ENCODE results near the gene KIF16B. TPM values are rescaled to one million over a fixed set of nuclear protein-coding genes. Genes with fewer than 3 reads are reported as not detected.

The KIF16B gene
- total RNA-seq, 2 donors from 2014 or later = 3.8 to 8.8 TPM

- ATAC-seq (no peak), DNase-seq (ENCODE audit: low spot score) (no peak)
- no peaks in the 10 kb centered on the region for H3K27me3 Mint-ChIP-seq
- H3K36me3 Mint-ChIP-seq = peaks cover 6% of the 10 kb centered on the region
- H3K9me3 Mint-ChIP-seq = peaks cover 4% of the 10 kb centered on the region
- no peak overlapping the region for H3K27ac Mint-ChIP-seq
- no peak overlapping the region for H3K4me3 Mint-ChIP-seq
- H3K4me1 Mint-ChIP-seq (ENCODE audit: low read depth in 2 of 2) = no peaks in the 10 kb centered on the region
Observed at GRCh38 chr20:16407251-16408067, 165.8 kb downstream of the KIF16B start.

GRCh38 chr20:16405254-16405653 is 168.0 kb downstream of the KIF16B start:
- ATAC-seq (no peak), DNase-seq (ENCODE audit: low spot score) (no peak)
- no peaks in the 10 kb centered on the region for H3K27me3 Mint-ChIP-seq
- H3K36me3 Mint-ChIP-seq = peaks cover 5% of the 10 kb centered on the region
- H3K4me3 Mint-ChIP-seq = no peak overlapping the region
- no peaks in the 10 kb centered on the region for H3K9me3 Mint-ChIP-seq
- H3K27ac Mint-ChIP-seq = no peak overlapping the region
- H3K4me1 Mint-ChIP-seq (ENCODE audit: low read depth in 2 of 2) = no peaks in the 10 kb centered on the region

- ATAC-seq (no peak), DNase-seq (ENCODE audit: low spot score) (no peak)
- H3K4me1 Mint-ChIP-seq (ENCODE audit: low read depth in 2 of 2) = no peaks in the 10 kb centered on the region
- no peak overlapping the region for H3K4me3 Mint-ChIP-seq
- no peaks in the 10 kb centered on the region for H3K27me3 Mint-ChIP-seq
- no peaks in the 10 kb centered on the region for H3K9me3 Mint-ChIP-seq
- peaks cover 5% of the 10 kb centered on the region for H3K36me3 Mint-ChIP-seq
- H3K27ac Mint-ChIP-seq = no peak overlapping the region
Observed at GRCh38 chr20:16404640-16405039, 168.6 kb downstream of the KIF16B start.

GRCh38 chr20:16404171-16404570 is 169.1 kb downstream of the KIF16B start:
- no peak overlapping the region for H3K27ac Mint-ChIP-seq
- no peaks in the 10 kb centered on the region for H3K27me3 Mint-ChIP-seq
- ATAC-seq (no peak), DNase-seq (ENCODE audit: low spot score) (no peak)
- peaks cover 5% of the 10 kb centered on the region for H3K36me3 Mint-ChIP-seq
- H3K9me3 Mint-ChIP-seq = no peaks in the 10 kb centered on the region
- no peaks in the 10 kb centered on the region for H3K4me1 Mint-ChIP-seq (ENCODE audit: low read depth in 2 of 2)
- no peak overlapping the region for H3K4me3 Mint-ChIP-seq

- DNase-seq (ENCODE audit: low spot score) (no peak), ATAC-seq (no peak)
- H3K36me3 Mint-ChIP-seq = peaks cover 5% of the 10 kb centered on the region
- H3K4me3 Mint-ChIP-seq = no peak overlapping the region
- H3K4me1 Mint-ChIP-seq (ENCODE audit: low read depth in 2 of 2) = no peaks in the 10 kb centered on the region
- H3K27ac Mint-ChIP-seq = no peak overlapping the region
- H3K27me3 Mint-ChIP-seq = no peaks in the 10 kb centered on the region
- H3K9me3 Mint-ChIP-seq = no peaks in the 10 kb centered on the region
Observed at GRCh38 chr20:16400234-16400633, 173.0 kb downstream of the KIF16B start.

GRCh38 chr20:16399801-16400200 is 173.4 kb downstream of the KIF16B start:
- Mint-ChIP-seq H3K27ac (no peak overlapping the region), H3K4me3 (no peak overlapping the region), H3K27me3 (no peaks in the 10 kb centered on the region), H3K9me3 (no peaks in the 10 kb centered on the region), H3K4me1 (ENCODE audit: low read depth in 2 of 2) (no peaks in the 10 kb centered on the region), H3K36me3 (peaks cover 5% of the 10 kb centered on the region)
- ATAC-seq = no peak
- no peak for DNase-seq (ENCODE audit: low spot score)

- DNase-seq (ENCODE audit: low spot score) (no peak), ATAC-seq (no peak)
- Mint-ChIP-seq H3K4me1 (ENCODE audit: low read depth in 2 of 2) (no peaks in the 10 kb centered on the region), H3K36me3 (peaks cover 5% of the 10 kb centered on the region), H3K9me3 (no peaks in the 10 kb centered on the region), H3K27me3 (no peaks in the 10 kb centered on the region), H3K4me3 (no peak overlapping the region), H3K27ac (no peak overlapping the region)
Observed at GRCh38 chr20:16397086-16397485, 176.2 kb downstream of the KIF16B start.

GRCh38 chr20:16395366-16395765 is 177.9 kb downstream of the KIF16B start:
- H3K9me3 Mint-ChIP-seq = peaks cover 4% of the 10 kb centered on the region
- H3K27ac Mint-ChIP-seq = no peak overlapping the region
- H3K4me1 Mint-ChIP-seq (ENCODE audit: low read depth in 2 of 2) = no peaks in the 10 kb centered on the region
- H3K4me3 Mint-ChIP-seq = no peak overlapping the region
- DNase-seq (ENCODE audit: low spot score) = no peak
- no peaks in the 10 kb centered on the region for H3K27me3 Mint-ChIP-seq
- no peak for ATAC-seq
- peaks cover under 1% of the 10 kb centered on the region for H3K36me3 Mint-ChIP-seq

GRCh38 chr20:16394784-16395183 is 178.5 kb downstream of the KIF16B start:
- H3K27ac Mint-ChIP-seq = no peak overlapping the region
- H3K27me3 Mint-ChIP-seq = no peaks in the 10 kb centered on the region
- ATAC-seq = no peak
- no peaks in the 10 kb centered on the region for H3K4me1 Mint-ChIP-seq (ENCODE audit: low read depth in 2 of 2)
- H3K4me3 Mint-ChIP-seq = no peak overlapping the region
- no peak for DNase-seq (ENCODE audit: low spot score)
- H3K36me3 Mint-ChIP-seq = no peaks in the 10 kb centered on the region
- peaks cover 4% of the 10 kb centered on the region for H3K9me3 Mint-ChIP-seq

GRCh38 chr20:16393836-16394235 is 179.4 kb downstream of the KIF16B start:
- H3K36me3 Mint-ChIP-seq = no peaks in the 10 kb centered on the region
- H3K27me3 Mint-ChIP-seq = no peaks in the 10 kb centered on the region
- H3K27ac Mint-ChIP-seq = no peak overlapping the region
- no peak overlapping the region for H3K4me3 Mint-ChIP-seq
- H3K4me1 Mint-ChIP-seq (ENCODE audit: low read depth in 2 of 2) = no peaks in the 10 kb centered on the region
- no peak for ATAC-seq
- no peak for DNase-seq (ENCODE audit: low spot score)
- H3K9me3 Mint-ChIP-seq = peaks cover 4% of the 10 kb centered on the region

GRCh38 chr20:16393297-16393696 is 180.0 kb downstream of the KIF16B start:
- Mint-ChIP-seq H3K4me1 (ENCODE audit: low read depth in 2 of 2) (no peaks in the 10 kb centered on the region), H3K27me3 (no peaks in the 10 kb centered on the region), H3K27ac (no peak overlapping the region), H3K9me3 (peaks cover 4% of the 10 kb centered on the region), H3K4me3 (no peak overlapping the region), H3K36me3 (no peaks in the 10 kb centered on the region)
- DNase-seq (ENCODE audit: low spot score) (no peak), ATAC-seq (no peak)

- Mint-ChIP-seq H3K27ac (no peak overlapping the region), H3K4me1 (ENCODE audit: low read depth in 2 of 2) (no peaks in the 10 kb centered on the region), H3K27me3 (no peaks in the 10 kb centered on the region), H3K9me3 (peaks cover 4% of the 10 kb centered on the region), H3K36me3 (no peaks in the 10 kb centered on the region), H3K4me3 (no peak overlapping the region)
- no peak for ATAC-seq
- DNase-seq (ENCODE audit: low spot score) = no peak
Observed at GRCh38 chr20:16392346-16392745, 180.9 kb downstream of the KIF16B start.

GRCh38 chr20:16390991-16391390 is 182.3 kb downstream of the KIF16B start:
- Mint-ChIP-seq H3K4me1 (ENCODE audit: low read depth in 2 of 2) (no peaks in the 10 kb centered on the region), H3K36me3 (no peaks in the 10 kb centered on the region), H3K4me3 (no peak overlapping the region), H3K27ac (no peak overlapping the region), H3K27me3 (no peaks in the 10 kb centered on the region), H3K9me3 (peaks cover 4% of the 10 kb centered on the region)
- DNase-seq (ENCODE audit: low spot score) (no peak), ATAC-seq (no peak)

GRCh38 chr20:16388731-16389130 is 184.5 kb downstream of the KIF16B start:
- H3K27me3 Mint-ChIP-seq = no peaks in the 10 kb centered on the region
- no peaks in the 10 kb centered on the region for H3K36me3 Mint-ChIP-seq
- no peak overlapping the region for H3K4me3 Mint-ChIP-seq
- no peak overlapping the region for H3K27ac Mint-ChIP-seq
- H3K4me1 Mint-ChIP-seq (ENCODE audit: low read depth in 2 of 2) = no peaks in the 10 kb centered on the region
- peaks cover 4% of the 10 kb centered on the region for H3K9me3 Mint-ChIP-seq
- ATAC-seq (no peak), DNase-seq (ENCODE audit: low spot score) (no peak)

- Mint-ChIP-seq H3K4me3 (no peak overlapping the region), H3K9me3 (peaks cover 4% of the 10 kb centered on the region), H3K27me3 (no peaks in the 10 kb centered on the region), H3K36me3 (no peaks in the 10 kb centered on the region), H3K4me1 (ENCODE audit: low read depth in 2 of 2) (no peaks in the 10 kb centered on the region), H3K27ac (no peak overlapping the region)
- DNase-seq (ENCODE audit: low spot score) (no peak), ATAC-seq (no peak)
Observed at GRCh38 chr20:16387666-16388065, 185.6 kb downstream of the KIF16B start.

All from natural killer cell treated with Interleukin-12 subunit alpha and Interleukin-12 subunit beta and Interleukin-15 and Interleukin-18, amount 100 ng/mL, for 72 hours (primary cell).